HG03060 (cell line): Measurements from ENCODE around the gene PLCB1.
"Not testable (repeated sequence)": the region's sequence is repeated elsewhere in the genome, so short reads cannot be mapped to it uniquely, and the experiment has no call there.

ENCODE experiments used
- ATAC-seq: cut with Tn5 transposase; IDR thresholded peaks from one replicate; pipeline ENCODE4 v1.9.1; 2021; ENCODE audit warnings: low read depth, moderate number of reproducible peaks; ENCODE audit not compliant: unreplicated experiment

PLCB1 gene

GRCh38 chr20:8328189-8328588, 196.1 kb downstream of the PLCB1 start:
- ATAC-seq = no peak

GRCh38 chr20:8330319-8330784, 198.3 kb downstream of the PLCB1 start:
- ATAC-seq = no peak

- no peak for ATAC-seq
These were observed 199.0 kb downstream of the PLCB1 start for GRCh38 chr20:8330785-8331695.

GRCh38 chr20:8331740-8332412, 199.8 kb downstream of the PLCB1 start:
- ATAC-seq = no peak

GRCh38 chr20:8334641-8335040, 202.6 kb downstream of the PLCB1 start:
- ATAC-seq = no peak

GRCh38 chr20:8335059-8335458, 203.0 kb downstream of the PLCB1 start:
- no peak for ATAC-seq

GRCh38 chr20:8335495-8336195, 203.6 kb downstream of the PLCB1 start:
- no peak for ATAC-seq

- ATAC-seq = no peak
These were observed 207.3 kb downstream of the PLCB1 start for GRCh38 chr20:8339349-8339748.

- no peak for ATAC-seq
These were observed 210.3 kb downstream of the PLCB1 start for GRCh38 chr20:8342391-8342790.

- ATAC-seq = no peak
These were observed 212.0 kb downstream of the PLCB1 start for GRCh38 chr20:8344106-8344505.

GRCh38 chr20:8344631-8345030, 212.6 kb downstream of the PLCB1 start:
- ATAC-seq = no peak

GRCh38 chr20:8346700-8347270, 214.7 kb downstream of the PLCB1 start:
- ATAC-seq = no peak

- ATAC-seq = not testable (repeated sequence)
These were observed 218.2 kb downstream of the PLCB1 start for GRCh38 chr20:8350225-8350624.

- ATAC-seq = no peak
These were observed 220.4 kb downstream of the PLCB1 start for GRCh38 chr20:8352486-8352885.

- no peak for ATAC-seq
These were observed 221.4 kb downstream of the PLCB1 start for GRCh38 chr20:8353512-8353911.

GRCh38 chr20:8355453-8355852, 223.4 kb downstream of the PLCB1 start:
- no peak for ATAC-seq

- no peak for ATAC-seq
These were observed 224.7 kb downstream of the PLCB1 start for GRCh38 chr20:8356806-8357205.

- ATAC-seq = no peak
These were observed 225.6 kb downstream of the PLCB1 start for GRCh38 chr20:8357703-8358102.

- ATAC-seq = no peak
These were observed 228.0 kb downstream of the PLCB1 start for GRCh38 chr20:8360035-8360434.

- no peak for ATAC-seq
These were observed 229.1 kb downstream of the PLCB1 start for GRCh38 chr20:8361006-8361652.
